DMS114 treated with DMSO at 0.1 percent for 48 hours (cell line): ENCODE measurements around the gene TRAPPC10.

Experiments used
- DNase-seq: peaks from one replicate; lab custom pipeline; 2025; ENCODE audit not compliant: unreplicated experiment; lab: John Stamatoyannopoulos, UW

Gene TRAPPC10

GRCh38 chr21:44035244-44035643 is 23.1 kb downstream of the TRAPPC10 start:
- no peak for DNase-seq

DNA sequence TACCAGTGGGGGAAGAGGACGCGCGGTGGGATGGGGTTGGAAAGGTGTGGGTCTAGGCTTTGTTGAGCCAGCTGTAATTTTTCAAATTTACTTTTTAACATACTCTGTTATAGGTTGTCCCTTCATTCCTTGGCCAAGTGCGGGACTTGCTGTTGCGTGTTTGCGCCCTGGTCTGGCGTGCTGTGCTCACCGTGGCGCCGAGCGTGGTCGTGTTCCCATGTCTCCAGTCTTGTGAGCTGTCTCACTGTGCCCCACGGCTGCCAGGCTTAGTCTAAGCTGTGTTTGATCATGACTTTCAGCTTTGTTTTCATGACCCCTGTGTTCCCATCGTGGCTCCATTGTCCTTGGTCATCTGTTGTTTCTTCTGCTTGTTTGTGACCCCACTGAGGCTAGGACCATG is 26.0 kb downstream of the TRAPPC10 start:
- DNase-seq, result no peak

GRCh38 chr21:44039828-44040227 is 27.7 kb downstream of the TRAPPC10 start:
- DNase-seq, result no peak

GRCh38 chr21:44043613-44044012 is 31.5 kb downstream of the TRAPPC10 start:
- no peak for DNase-seq

- DNase-seq, result no peak
These were observed 34.6 kb downstream of the TRAPPC10 start for GRCh38 chr21:44046734-44047133.

DNA sequence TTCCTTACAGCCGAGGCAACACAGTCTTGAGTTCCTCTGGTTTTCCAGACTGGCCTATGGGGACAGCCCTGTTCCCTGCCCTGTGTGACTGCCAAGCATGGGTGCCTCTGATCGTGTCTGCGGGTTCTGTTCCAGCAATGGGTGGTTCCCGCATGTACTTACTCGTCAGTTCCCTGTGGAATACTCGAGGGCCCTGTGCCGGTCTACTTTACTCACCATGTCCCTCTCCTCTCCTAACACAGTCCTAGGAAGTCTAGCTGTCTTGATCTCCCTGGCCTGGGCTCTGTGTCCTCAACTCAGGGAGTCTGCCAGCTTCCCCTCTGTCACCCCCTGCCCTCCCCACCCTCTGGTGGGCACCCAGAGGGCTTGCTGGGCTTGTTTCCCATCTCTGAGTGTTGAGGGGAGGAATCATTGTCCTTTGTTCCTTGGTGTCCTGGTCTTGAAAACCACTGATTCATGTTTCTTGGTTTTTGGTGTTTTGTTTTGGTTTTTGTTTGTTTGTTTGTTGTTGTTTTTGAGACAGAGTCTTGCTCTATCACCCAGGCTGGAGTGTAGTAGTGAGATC is 36.0 kb downstream of the TRAPPC10 start:
- DNase-seq, result no peak

DNA sequence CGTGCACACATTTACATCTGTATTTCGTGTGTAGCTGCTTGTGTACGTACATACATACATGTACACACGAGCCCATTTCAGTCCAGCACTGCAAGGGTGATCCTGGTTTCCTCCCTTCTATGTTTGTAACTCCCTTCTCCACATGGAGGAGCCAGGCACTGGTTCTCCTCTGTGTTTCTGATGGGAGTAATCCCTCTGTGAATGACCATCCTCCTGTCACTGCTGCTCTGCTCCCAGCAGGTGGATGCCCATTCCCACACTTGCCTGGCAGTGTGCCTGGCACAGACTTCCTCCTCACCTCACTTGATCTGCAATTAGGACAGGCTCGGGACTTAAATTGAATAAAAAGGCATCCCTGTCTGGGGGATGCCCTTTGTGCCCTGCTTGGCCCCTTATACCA is 37.1 kb downstream of the TRAPPC10 start:
- no peak for DNase-seq

- no peak for DNase-seq
These were observed 37.5 kb downstream of the TRAPPC10 start for GRCh38 chr21:44049606-44050005.

DNA sequence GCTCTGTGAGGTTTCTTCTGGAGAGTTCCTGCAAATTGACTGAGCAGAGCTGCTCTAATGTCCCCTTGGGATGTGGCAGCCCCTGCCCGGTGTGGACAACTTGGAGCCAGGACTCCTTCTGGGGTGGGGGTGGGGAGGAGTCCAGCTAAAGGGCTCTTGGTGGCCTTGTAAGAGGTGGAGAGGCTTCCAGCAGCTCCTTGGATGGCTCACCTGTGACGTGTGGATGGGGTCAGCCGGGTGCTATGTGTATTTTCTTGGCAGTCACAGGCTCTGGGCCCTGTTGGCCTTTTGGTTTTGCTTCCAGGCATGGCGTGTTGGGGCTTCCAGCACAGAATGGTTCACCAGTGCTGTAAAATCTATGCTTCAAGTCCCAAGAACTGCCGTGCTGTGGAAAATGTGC is 38.2 kb downstream of the TRAPPC10 start:
- no peak for DNase-seq

DNA sequence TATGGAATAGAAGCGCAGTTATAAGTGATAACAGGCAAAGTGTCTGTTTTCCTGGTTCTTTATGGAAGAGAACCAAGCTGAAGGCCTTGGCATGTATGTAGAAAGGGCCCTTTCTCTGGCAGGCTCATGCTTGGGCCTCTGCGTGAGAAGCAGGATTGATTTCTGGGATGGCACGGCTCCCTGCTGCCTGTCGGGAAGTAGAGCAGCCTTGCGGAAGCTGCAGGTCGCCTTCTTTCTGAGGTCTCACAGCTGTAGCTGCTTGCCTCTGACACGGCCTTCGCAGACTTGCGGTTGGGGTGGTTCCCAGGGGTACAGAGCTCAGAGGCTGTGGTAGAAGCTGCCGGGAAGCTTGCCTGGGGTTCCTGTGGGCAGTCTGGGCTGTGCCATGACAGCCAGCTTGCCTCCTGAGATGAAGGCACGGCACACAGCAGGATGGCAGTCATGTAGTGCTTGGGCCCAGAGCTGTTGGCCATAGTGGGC is 39.4 kb downstream of the TRAPPC10 start:
- DNase-seq, result no peak

- no peak for DNase-seq
These were observed 40.1 kb downstream of the TRAPPC10 start for GRCh38 chr21:44052071-44052829.

- DNase-seq, result no peak
These were observed 40.7 kb downstream of the TRAPPC10 start for GRCh38 chr21:44052830-44053226.

- no peak for DNase-seq
These were observed 41.5 kb downstream of the TRAPPC10 start for GRCh38 chr21:44053567-44053966.

- DNase-seq, result no peak
These were observed 42.6 kb downstream of the TRAPPC10 start for GRCh38 chr21:44054710-44055109.

- no peak for DNase-seq
These were observed 44.9 kb downstream of the TRAPPC10 start for GRCh38 chr21:44057055-44057454.

DNA sequence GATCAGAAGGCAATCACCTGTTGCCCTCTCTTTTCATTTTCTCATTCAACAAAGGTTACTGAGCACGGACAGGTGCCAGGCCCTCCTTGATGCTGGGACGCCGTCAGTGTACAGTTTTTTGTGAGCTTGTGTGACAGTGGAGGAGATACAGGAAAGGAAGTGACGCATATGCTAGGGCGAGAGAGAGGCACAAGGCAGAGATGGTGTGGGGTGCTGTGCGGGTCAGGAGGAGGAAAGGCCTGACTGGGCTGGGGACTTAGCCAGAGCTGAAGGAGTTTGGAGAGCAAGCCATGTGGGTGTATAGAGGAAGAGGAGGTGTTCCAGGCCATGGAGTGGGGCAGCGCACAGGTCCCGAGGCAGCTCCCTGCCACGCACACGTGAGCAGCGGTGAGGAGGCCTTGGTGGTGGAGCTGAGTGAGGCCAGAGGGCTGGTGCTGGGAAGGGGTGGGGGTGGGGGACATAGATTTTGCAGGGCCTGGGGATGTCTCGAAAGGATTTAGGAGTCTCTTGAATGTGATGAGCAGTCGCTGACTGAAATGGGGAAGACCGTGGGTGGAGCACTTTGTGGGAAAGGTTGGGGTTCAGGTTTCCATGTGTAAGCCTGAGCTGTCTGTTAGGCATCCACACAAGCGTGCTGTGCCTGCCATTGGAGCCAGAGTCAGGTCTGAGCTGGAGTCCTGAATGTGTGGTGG is 46.0 kb downstream of the TRAPPC10 start:
- no peak for DNase-seq

DNA sequence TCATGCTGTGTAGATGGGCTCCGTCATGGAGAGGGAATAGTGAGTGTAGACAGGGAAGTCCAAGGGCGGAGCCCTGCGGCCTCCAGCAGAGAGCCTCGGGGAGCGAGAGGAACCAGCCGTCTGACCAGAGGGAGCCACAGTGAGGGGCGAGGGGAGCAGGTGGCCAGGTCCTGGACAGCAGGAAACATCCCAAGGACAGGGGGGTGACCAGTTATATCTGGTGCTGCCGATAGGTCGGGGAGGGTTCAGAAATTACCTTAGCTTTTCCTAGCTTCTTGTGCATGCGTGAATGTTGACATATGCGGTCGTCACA is 46.5 kb downstream of the TRAPPC10 start:
- no peak for DNase-seq

DNA sequence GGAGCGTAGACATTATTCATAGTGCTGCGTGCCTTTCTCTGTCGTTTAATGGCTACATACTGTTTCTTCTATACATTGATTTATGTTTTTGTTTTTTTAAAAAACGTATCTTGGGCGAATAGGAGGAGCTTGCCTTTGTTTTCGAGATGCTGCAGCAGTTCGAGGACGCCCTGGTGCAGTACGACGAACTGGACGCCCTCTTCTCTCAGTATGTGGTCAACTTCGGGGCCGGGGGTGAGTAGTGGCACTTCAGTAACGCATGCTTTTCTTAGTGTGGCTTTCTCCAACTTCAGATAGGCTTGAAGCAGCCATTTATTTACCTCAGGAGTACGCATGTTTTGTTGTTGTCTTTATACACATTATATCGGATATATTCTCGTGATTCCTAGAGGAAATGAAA is 46.9 kb downstream of the TRAPPC10 start:
- DNase-seq, result no peak

DNA sequence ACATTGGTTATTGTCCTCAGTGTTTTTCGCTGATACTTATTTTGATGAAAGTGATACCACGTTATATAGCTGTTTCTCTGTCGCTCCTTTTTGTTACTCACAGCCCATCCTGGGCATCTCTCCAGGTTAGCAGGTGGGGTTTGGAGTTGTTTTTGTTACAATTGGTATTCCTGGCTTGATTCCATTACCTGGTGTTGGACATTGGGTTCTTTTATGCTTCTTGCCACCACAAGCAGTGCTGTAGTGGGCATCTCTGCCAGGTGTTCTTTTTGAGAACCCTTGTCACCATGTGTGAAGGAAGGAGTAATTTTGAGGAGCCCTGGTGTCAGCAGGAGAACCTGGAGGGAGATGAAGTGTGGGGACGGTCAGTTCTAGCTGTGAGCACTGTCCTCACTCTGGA is 47.6 kb downstream of the TRAPPC10 start:
- DNase-seq, result no peak

- DNase-seq, result no peak
These were observed 50.3 kb downstream of the TRAPPC10 start for GRCh38 chr21:44062380-44062779.

GRCh38 chr21:44063151-44063912 is 51.2 kb downstream of the TRAPPC10 start:
- DNase-seq, result no peak
